Pons (tissue), 1 donor: ENCODE measurements around the gene SCN3A.

ENCODE experiments used
- DNase-seq: peaks from one replicate; pipeline ENCODE4 v3.0.0-alpha.2; 2016; ENCODE audit warnings: low spot score

Gene SCN3A

GRCh38 chr2:165112133-165112573, 91.7 kb downstream of the SCN3A start:
- DNase-seq: no peak

- no peak for DNase-seq
Measured at GRCh38 chr2:165110394-165110793, 93.5 kb downstream of the SCN3A start.

- no peak for DNase-seq
Measured at GRCh38 chr2:165109915-165110314, 93.9 kb downstream of the SCN3A start.

GRCh38 chr2:165105926-165106325, 97.9 kb downstream of the SCN3A start:
- no peak for DNase-seq

GRCh38 chr2:165087933-165088901, 115.6 kb downstream of the SCN3A start:
- no peak for DNase-seq

GRCh38 chr2:165086337-165086736, 117.5 kb downstream of the SCN3A start:
- no peak for DNase-seq

GRCh38 chr2:165083326-165083725, 120.5 kb downstream of the SCN3A start:
- no peak for DNase-seq

- DNase-seq: no peak
Measured at GRCh38 chr2:165082479-165082878, 121.4 kb downstream of the SCN3A start.

- DNase-seq: no peak
Measured at GRCh38 chr2:165081276-165081675, 122.6 kb downstream of the SCN3A start.

- DNase-seq: no peak
Measured at GRCh38 chr2:165079432-165079831, 124.4 kb downstream of the SCN3A start.

- DNase-seq: no peak
Measured at GRCh38 chr2:165078913-165079312, 124.9 kb downstream of the SCN3A start.

- no peak for DNase-seq
Measured at GRCh38 chr2:165074884-165075283, 129.0 kb downstream of the SCN3A start.

- no peak for DNase-seq
Measured at GRCh38 chr2:165074323-165074722, 129.5 kb downstream of the SCN3A start.

GRCh38 chr2:165070076-165070475, 133.8 kb downstream of the SCN3A start:
- no peak for DNase-seq

- no peak for DNase-seq
Measured at GRCh38 chr2:165069151-165069550, 134.7 kb downstream of the SCN3A start.

GRCh38 chr2:165068487-165068757, 135.4 kb downstream of the SCN3A start:
- no peak for DNase-seq

GRCh38 chr2:165067643-165068486, 136.0 kb downstream of the SCN3A start:
- DNase-seq: peak; percentile 86

- no peak for DNase-seq
Measured at GRCh38 chr2:165064743-165065142, 139.1 kb downstream of the SCN3A start.

GRCh38 chr2:165060411-165060810, 143.4 kb downstream of the SCN3A start:
- no peak for DNase-seq

- no peak for DNase-seq
Measured at GRCh38 chr2:165058476-165059265, 145.2 kb downstream of the SCN3A start.

GRCh38 chr2:165057931-165058330, 145.9 kb downstream of the SCN3A start:
- DNase-seq: no peak

- DNase-seq: no peak
Measured at GRCh38 chr2:165057308-165057707, 146.5 kb downstream of the SCN3A start.
